ENCODE data around the gene GNPNAT1.

DNA sequence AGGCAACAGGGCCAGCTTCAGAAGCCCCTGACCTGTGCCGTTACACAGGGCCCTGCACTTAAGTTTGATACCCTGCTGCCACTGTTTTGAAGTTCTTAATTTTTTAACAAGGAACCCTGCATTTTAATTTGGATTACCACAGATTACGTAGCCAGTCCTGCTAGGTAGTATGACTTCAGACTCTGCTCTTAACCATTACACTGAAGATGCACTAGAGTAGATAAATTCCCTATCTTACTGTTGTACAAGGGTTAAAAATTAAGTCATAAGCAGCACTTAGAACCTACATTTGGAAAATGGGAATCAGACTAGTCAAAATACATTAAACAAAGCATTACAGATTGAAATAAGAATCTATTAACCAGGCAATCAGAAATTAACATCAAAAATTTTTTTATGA, 2.3 kb downstream of the GNPNAT1 start:
- TF ChIP-seq FOXM1 (IDR thresholded peaks at IDR 0.05; ENCODE audit: low read depth) = no peak
- TF ChIP-seq FOXM1 (CRISPR knock-in tag; IDR thresholded peaks at IDR 0.05; ENCODE audit: low read depth) = no peak
- no peak for TF ChIP-seq FOXP1 (CRISPR knock-in tag; IDR thresholded peaks at IDR 0.05)
- TF ChIP-seq CHD2 (IDR thresholded peaks at IDR 0.05; ENCODE audit: low read depth, low read length) = no peak
- no peak for TF ChIP-seq HDAC1 (IDR thresholded peaks at IDR 0.05)
- TF ChIP-seq, protein P1, sequence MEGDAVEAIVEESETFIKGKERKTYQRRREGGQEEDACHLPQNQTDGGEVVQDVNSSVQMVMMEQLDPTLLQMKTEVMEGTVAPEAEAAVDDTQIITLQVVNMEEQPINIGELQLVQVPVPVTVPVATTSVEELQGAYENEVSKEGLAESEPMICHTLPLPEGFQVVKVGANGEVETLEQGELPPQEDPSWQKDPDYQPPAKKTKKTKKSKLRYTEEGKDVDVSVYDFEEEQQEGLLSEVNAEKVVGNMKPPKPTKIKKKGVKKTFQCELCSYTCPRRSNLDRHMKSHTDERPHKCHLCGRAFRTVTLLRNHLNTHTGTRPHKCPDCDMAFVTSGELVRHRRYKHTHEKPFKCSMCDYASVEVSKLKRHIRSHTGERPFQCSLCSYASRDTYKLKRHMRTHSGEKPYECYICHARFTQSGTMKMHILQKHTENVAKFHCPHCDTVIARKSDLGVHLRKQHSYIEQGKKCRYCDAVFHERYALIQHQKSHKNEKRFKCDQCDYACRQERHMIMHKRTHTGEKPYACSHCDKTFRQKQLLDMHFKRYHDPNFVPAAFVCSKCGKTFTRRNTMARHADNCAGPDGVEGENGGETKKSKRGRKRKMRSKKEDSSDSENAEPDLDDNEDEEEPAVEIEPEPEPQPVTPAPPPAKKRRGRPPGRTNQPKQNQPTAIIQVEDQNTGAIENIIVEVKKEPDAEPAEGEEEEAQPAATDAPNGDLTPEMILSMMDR (IDR thresholded peaks at IDR 0.05 in 2 of 3, conservative IDR thresholded peaks at IDR 0.05 in 1 of 3; ENCODE audit: insufficient read depth in 2 of 3, low read depth in 1 of 3, low read length in 3 of 3) = no peak
- no peak for TF ChIP-seq MAFG (tag; conservative IDR thresholded peaks at IDR 0.05)
- TF ChIP-seq, protein P2, sequence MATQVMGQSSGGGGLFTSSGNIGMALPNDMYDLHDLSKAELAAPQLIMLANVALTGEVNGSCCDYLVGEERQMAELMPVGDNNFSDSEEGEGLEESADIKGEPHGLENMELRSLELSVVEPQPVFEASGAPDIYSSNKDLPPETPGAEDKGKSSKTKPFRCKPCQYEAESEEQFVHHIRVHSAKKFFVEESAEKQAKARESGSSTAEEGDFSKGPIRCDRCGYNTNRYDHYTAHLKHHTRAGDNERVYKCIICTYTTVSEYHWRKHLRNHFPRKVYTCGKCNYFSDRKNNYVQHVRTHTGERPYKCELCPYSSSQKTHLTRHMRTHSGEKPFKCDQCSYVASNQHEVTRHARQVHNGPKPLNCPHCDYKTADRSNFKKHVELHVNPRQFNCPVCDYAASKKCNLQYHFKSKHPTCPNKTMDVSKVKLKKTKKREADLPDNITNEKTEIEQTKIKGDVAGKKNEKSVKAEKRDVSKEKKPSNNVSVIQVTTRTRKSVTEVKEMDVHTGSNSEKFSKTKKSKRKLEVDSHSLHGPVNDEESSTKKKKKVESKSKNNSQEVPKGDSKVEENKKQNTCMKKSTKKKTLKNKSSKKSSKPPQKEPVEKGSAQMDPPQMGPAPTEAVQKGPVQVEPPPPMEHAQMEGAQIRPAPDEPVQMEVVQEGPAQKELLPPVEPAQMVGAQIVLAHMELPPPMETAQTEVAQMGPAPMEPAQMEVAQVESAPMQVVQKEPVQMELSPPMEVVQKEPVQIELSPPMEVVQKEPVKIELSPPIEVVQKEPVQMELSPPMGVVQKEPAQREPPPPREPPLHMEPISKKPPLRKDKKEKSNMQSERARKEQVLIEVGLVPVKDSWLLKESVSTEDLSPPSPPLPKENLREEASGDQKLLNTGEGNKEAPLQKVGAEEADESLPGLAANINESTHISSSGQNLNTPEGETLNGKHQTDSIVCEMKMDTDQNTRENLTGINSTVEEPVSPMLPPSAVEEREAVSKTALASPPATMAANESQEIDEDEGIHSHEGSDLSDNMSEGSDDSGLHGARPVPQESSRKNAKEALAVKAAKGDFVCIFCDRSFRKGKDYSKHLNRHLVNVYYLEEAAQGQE (IDR thresholded peaks at IDR 0.05; ENCODE audit: borderline replicate concordance) = no peak
- TF ChIP-seq, protein P2 (CRISPR knock-in tag; IDR thresholded peaks at IDR 0.05; ENCODE audit: low read depth) = no peak
- TF ChIP-seq ZNF311 (CRISPR knock-in tag; IDR thresholded peaks at IDR 0.05) = no peak
- no peak for TF ChIP-seq RBM14 (IDR thresholded peaks at IDR 0.05; ENCODE audit: borderline replicate concordance, insufficient read depth, low read depth, low read length)
- no peak for TF ChIP-seq POLR2AphosphoS5 (IDR thresholded peaks at IDR 0.05; ENCODE audit: control insufficient read depth, insufficient read depth, low read depth, low read length)
- no peak for TF ChIP-seq CHCHD3 (CRISPR knock-in tag; IDR thresholded peaks at IDR 0.05)
- TF ChIP-seq SMARCA4 (IDR thresholded peaks at IDR 0.05) = no peak
- no peak for TF ChIP-seq NBN (IDR thresholded peaks at IDR 0.05; ENCODE audit: low read depth)
